NCI-H1105 treated with DMSO at 0.1 percent for 48 hours (cell line): ENCODE data around the gene CHURC1.
"Not testable (repeated sequence)": the region's sequence is repeated elsewhere in the genome, so short reads cannot be mapped to it uniquely, and the experiment has no call there.

Source experiments
- DNase-seq: peaks from one replicate; lab custom pipeline; 2025; lab: John Stamatoyannopoulos, UW

The CHURC1 gene

DNA sequence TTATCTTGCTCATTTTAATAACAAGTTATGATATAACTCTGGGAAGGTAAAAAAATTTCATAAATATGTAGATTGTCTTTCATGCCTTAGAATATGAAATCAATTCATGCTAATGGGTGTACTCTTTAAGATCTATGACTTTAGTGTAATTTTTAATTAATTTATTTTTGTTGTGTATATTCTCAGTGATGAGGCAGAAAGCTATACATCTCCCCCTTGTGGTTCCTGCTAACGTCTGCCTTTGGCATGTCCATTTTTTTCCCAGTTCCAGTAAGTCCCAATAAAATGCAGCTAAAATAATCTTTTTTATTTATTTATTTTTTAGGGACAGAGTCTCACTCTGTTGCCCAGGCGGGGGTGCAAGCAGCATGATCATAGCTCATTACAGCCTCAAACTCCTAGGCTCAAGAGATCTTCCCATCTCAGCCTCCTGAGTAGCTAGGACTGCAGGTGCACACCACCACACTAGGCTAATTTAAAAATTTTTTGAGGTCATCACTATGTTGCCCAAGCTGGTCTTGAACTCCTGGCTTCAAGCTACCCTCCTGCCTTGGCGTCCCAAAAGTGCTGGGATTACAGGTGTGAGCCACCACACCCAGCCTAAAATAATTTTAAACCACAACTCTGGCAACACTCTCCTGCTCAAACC is 3.3 kb upstream of the CHURC1 start:
- DNase-seq: no peak

DNA sequence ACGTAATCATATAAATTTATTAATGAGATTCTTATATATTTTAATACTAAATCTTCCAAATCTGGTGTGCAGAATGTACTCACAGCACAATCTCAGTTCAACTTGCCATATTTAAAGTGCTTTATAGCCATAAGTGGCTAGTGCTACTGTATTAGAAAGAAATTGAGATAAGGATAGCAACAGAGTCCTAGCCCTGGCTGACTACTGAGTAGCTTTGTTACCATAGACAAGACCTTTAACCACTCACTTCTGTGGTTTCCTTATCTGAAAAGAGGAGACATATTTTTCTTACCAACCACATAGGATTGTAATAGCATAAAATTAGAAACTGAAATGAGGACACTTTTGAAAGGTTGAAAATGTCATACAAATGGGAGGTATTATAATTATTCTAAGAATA is 2.0 kb upstream of the CHURC1 start:
- DNase-seq: no peak

DNA sequence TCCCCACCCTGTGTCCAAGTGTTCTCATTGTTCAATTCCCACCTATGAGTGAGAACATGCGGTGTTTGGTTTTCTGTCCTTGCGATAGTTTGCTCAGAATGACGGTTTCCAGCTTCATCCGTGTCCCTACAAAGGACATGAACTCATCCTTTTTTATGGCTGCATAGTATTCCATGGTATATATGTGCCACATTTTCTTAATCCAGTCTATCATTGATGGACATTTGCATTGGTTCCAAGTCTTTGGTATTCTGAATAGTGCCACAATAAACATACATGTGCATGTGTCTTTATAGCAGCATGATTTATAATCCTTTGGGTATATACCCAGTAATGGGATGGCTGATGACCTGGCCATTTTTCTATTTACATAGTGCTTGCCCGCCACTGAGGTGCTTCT is 778 bp upstream of the CHURC1 start:
- not testable (repeated sequence) for DNase-seq

DNA sequence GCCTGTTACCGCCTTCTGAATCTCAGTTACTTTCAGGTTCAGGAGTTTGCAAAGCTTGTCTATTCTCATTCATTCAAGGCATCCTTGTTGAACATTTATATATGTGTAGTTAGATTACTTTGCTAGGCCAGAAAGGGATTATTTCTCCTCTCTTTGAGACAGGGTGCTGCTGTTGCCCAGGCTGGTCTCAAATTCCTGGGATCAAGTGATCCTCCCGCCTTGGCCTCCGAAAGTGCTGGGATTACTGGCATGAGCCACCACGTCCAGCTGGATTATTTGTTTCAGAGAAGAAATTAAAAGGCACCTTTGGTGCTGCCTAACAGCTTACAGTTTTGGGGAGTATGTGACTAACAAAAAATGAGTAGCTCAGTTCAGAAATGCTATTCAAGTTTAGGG is 772 bp downstream of the CHURC1 start:
- DNase-seq: no peak

DNA sequence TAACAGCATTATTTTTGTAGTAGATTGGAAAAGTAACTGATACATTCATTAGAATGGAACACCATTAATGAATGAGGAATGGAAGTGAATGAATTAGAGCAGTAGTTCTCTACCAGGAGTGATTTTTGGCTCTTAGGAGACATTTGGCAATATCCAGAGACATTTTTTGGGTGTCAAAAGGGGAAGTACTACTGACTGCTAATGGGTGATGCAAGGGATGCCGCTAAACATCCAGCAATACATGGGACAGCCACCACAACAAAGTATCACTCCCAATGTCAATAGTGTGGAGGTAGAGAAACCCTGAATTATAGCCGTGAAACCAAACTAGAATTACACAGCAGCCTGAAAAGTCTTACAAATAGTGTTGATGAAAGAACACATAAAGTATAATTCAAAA is 1.5 kb downstream of the CHURC1 start:
- no peak for DNase-seq

DNA sequence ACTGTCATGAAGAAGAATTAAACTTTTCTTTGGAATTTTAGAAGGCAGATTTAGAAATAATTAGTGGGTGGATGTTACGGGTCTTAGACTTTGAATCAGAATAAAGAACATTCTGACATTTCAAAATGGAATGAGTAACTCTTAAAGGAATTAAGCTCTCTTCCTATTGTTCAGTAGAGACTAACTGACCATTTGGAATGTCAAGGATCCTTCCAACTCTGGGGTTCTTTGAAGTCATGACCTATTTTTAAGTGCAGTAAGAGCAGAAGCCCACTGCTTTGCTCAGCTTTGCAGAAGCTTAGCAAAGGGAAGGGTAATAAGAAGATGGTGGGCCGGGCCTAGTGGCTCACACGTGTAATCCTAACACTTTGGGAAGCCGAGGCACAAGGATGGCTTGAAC is 4.0 kb downstream of the CHURC1 start:
- DNase-seq: no peak

DNA sequence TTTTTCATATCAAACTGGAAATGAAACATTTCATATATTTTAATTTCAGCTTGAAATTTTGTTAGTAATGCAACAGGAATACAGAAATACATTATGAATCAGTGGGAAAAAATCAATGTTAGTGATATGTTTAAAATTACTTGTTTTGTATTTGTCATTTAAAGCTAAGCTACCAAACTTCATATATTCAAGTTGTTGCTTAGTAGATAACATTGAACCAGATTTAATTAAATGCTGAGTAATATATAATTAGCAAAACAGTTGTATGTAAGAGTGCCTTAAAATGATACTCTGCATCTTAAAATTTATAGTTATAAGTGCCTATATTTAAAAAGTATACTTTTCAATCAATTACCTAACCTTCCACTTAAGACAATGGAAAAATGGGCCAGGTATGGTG is 5.0 kb downstream of the CHURC1 start:
- DNase-seq: no peak

DNA sequence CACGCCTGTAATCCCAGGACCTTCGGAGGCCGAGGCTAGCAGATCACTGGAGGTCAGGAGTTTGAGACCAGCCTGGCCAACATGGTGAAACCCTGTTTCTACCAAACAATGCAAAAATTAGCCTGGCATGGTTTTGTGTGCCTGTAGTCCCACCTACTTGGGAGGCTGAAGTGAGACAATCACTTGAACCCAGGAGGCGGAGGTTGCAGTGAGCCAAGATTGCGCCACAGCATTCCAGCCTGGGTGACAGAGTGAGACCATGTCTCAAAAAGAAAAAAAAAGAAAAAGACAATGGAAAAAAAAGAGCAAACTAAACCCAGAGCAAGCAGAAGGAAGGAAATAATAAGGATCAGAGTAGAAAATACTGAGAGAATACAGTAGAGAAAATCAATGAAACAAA is 5.4 kb downstream of the CHURC1 start:
- DNase-seq: no peak

DNA sequence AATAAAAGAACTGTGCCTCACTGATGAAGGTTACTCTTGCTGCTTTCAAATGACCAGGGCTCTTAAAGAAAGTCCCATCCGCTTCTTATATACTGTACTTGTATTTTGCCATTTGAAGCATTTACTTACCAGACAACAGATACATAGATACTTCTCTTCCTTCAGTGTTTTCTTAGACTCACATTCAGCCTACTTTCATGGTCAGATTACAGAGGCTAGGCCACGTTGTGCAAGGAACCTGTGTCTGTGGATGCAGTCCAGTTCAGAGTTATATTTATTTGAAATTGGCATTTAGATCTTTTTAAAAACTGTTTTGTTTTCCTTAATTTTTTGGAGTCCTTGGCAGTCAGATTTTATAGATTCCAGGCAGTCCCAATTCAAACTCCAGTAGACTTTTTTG is 6.2 kb downstream of the CHURC1 start:
- DNase-seq: no peak

DNA sequence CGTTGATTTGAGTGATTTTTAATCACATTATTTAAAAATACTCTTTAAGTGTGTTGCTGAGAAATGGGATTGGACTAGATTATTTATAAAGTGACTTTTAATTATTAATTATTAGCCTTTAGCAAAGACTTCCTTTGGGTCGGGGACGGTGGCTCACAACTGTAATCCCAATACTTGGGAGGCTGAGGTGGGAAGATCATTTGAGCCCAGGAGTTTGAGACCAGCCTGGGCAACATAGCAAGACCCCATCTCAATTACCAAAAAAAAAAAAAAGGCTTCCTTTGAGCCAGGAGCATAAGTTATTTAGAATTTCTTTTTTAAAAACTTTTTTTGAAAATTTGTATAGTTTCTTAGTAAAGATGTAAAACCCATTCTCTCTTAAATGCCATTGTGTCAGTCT is 8.8 kb downstream of the CHURC1 start:
- DNase-seq: no peak

DNA sequence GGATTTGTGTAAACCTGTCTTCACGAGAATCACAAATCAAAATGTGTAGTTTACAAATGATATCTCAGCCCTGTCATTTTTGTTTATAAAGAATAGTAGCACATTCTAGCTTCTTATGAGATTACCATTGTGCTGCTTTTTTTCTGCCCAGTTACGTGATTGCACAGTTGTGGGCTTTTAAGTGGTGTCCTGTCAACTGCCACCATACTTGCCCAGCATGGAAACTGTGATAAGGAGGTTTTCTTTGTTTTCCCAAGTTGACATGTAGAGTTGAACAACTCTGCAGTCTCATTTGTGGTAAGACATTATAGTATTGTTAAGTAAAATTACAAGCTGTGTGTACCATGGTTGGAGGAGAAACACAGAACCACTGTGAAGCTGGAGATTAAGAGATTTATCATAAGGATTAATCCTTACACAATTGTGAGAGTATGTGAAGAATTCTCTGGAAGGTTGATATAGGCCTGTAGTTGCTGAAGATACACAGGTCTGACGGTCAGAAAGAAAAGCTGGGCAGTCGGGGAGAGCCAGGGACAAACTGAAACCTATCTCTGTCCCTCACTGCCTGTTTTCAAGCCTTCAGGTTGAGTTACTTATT is 12.2 kb downstream of the CHURC1 start:
- DNase-seq: no peak

DNA sequence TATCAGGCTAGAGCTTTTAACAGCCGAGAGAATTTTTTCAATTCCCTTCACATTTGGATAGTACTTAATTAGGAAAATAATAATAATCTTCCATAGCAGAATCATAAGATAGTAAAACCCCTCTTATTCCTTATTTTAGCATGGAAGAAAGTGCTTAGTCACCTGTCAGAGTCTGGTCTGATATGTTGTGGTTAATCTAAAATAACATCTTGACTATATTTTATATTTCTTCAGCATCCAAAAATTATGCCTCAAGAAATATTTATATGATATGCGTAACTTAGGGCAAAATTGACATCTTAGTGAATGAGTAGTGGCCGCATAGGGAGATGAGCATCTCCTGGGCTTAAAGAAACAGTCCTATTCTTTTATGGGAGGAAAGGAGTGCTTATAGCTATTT is 12.8 kb downstream of the CHURC1 start:
- no peak for DNase-seq

DNA sequence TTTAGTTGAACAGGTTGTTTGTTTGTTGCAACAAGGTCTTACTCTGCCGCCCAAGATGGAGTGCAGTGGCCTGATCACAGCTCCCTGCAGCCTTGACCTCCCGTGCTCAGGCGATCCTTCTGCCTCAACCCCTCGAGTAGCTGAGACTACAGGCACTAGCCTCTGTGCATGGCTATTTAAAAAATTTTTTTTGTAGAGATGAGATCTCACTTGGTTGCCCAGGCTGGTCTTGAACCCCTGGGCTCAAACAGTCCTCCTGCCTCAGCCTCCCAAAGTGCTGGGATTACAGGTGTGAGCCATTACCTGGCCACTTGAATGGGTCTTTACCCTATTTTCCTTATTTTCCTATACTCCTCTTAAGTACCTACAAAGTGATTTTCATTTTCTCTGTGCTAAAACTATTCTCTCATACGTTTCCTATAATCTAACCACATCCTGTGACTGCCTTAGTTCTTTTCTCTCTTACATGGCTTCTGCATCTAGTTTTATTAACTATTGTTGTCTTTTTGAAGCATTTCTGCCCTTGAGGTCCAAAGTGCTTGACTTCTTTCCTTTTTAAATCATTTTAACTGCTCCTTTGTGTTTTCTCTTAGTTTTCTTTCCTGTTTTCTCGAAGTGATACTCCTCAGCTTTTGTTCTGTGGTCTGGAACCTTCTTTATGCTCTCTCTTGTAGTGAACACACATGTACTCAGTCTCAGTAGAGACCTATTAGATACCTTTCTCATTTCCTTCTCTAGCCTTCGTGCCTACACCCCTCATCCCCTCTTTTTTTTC is 14.2 kb downstream of the CHURC1 start:
- no peak for DNase-seq

DNA sequence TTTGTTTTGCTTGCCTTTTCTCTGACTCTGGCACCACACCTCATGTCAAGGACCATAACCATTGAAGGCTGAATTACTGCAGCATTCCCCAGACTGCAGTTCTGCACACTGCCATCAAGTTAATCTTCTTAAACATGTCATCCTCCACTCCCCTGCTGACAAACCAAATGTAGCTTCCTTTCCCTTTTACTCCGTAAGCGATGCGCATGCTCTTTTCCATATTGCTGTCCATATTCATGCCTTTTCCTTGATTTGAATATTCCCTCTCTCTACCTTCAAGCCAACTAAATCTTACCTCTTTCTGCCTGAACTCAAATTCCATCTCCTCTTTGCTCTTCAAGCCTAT is 14.7 kb downstream of the CHURC1 start:
- DNase-seq: no peak

DNA sequence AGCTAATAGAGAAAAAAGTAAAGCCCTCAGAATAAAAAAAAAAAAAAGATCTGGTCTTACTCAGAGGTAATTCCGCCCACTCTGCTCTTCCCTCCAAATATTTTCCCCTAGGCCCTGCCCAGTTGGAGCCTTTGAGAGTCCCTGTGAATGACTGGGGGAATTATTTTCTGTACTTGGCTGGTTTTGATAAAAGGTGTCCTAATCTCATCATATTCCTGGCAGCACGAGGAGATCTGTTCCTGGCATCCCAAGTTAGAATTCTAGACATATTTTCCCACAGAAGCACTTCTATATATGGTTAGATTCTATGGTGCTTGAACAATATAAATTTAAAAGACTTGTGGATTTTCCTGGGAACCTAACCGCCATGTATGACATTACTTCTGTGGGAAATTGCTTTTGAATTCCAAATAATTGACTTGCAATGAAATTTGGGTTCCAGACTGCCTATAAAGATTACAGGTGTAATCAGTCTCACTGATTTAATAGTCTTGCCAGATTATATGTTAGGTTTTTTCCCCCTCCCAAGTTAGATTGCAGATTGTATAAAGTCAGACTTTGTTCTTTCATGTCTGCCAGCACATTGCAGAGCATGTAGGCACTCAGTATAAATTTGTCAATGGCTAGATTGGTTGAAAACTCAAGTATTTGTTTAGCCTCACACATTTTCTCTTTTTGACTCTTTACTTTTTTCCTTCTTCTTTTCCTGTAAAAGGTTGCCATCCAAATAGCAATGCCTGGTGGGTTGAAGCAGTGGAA is 16.0 kb downstream of the CHURC1 start:
- DNase-seq: no peak

DNA sequence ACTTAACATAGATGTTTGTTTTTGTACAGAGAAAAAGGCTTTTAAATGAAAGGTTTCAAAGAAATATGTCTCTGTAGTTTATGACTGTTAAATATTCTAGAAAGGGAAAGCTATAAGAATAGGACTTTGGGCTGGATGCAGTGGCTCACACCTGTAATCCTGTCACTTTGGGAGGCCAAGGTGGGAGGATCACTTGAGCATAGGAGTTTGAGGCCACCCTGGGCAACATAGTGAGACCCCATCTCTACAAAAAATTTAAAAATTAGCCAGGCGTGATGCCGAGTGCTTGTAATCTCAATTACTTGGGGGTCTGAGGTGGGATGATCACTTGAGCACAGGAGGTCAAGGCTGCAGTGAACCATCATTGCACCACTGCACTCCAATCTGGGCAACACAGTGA is 16.9 kb downstream of the CHURC1 start:
- no peak for DNase-seq

DNA sequence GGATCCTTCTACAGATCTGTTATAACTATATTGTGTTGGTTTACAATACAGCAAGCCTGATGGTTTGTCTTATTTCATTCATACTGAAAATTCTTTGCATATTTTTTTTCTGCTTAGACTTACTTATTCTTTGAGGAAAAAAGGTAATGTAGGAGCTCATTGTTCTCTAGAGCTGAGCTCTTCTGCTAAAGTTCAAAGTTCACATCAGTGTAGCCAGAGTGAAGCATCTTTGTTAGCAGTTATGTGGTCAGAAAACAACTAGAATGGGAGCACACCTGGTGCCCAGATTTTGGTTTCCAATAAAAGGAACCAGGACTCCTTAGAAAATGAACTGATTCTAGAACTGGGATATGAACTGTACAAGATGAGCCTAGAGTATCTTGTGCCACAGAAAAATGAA is 18.0 kb downstream of the CHURC1 start:
- DNase-seq: no peak

DNA sequence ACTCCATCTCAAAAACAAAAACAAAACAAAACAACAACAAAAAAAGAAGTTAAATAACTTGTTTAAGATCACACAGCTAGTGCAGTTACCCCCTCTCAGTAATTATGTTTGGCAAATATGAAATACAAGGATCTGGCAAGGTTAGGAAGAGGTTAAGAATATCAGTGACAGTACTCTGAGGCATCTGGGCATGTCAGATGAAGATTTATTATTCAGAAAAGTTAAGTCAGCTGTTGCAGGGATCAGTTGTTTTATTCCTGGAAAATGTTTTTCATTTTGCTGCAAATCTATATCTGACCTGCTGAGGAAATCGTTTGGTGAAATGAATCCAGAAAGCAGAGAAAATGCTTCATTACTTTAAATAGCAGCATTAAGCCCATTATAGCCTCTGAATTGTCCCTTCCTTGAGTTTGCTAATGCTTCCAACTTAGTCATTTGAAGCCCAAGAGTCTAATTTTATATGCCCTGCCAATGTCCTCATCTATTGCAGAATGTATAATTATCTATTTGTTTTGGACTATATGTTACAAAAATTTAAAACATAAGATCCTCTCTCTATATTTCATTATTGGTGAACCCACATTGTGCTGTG is 20.2 kb downstream of the CHURC1 start:
- no peak for DNase-seq

DNA sequence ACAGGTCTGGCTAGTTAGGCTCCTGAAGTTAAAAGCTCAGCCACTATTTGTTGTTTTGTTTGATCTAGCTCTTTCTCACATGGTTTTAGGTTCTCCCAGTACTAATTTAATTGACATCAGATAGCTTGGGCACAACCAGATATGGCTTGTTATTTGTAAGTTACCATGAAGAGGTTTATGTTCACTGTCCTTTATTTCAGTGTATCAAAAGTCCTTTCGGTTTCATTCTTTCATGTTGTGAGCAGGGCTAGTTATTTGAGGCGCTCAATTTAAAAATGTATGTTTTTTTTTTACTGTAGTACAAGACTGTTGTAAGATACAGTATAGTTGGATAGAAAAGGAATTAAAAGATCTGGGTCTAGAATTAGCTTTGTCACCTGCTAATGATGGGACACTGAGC is 21.3 kb downstream of the CHURC1 start:
- no peak for DNase-seq

DNA sequence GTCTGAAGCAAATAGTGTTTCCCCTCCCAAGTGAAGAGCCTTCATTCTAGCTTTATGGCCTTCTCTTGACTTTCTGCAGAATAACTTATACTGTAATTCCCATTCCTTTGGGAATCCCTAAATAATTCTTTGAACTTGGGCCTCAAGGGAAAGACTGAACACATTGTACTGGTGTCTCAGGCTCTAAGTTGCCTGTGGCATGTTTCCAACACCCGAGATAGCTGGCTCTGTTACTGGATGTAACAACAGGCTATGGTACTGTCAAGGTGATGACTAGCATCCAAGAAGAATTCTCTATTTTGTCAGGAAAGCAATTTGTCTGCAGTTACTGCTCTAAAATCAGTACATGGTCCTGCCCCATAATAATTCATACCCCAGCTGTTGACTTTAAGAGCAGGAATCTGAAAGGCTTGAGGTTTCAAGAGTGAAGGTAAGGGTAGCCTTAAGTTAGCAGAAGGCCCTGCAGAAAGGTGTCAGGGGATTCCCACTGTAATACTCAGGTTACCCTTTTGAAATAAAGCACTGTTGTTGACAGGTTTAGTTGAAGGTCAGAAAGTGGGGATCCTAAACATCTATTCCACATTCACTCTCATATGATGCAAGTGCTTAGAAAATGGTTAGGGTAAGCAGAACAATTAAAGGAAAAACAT is 23.0 kb downstream of the CHURC1 start:
- DNase-seq: no peak

DNA sequence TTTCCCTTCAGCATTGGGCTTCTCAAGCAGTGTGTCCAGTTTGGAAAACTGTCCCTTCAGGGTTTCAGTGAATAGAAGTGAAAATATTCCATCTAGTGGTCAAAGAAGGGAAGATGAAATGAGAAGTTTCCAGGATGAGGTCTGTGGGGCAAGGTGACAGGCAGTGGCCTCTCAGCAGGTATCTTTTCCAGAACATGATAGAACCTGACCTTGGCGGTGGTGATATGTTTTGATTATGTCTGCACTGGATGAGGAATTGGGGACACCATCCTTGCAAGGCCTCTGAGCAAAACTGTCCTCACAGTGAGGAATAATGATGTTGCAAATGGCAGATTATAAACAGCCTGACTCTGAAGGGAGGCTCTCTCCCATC is 23.6 kb downstream of the CHURC1 start:
- DNase-seq: no peak
